ENCODE data around the gene ABHD17A.

The ABHD17A gene

GRCh38 chr19:1853295-1854038, 31.8 kb downstream of the ABHD17A start:
- peak; percentile 65 for DNase-seq (ENCODE audit: low read depth, low spot score)

GRCh38 chr19:1852581-1853128, 32.6 kb downstream of the ABHD17A start:
- no peak for DNase-seq (ENCODE audit: low read depth, low spot score)

GRCh38 chr19:1851654-1852580, 33.4 kb downstream of the ABHD17A start:
- DNase-seq (ENCODE audit: low read depth, low spot score) = no peak

- no peak for DNase-seq (ENCODE audit: low read depth, low spot score)
Observed at GRCh38 chr19:1850809-1851653, 34.3 kb downstream of the ABHD17A start.

GRCh38 chr19:1849886-1850398, 35.4 kb downstream of the ABHD17A start:
- DNase-seq (ENCODE audit: low read depth, low spot score) = no peak

GRCh38 chr19:1849132-1849474, 36.2 kb downstream of the ABHD17A start:
- DNase-seq (ENCODE audit: low read depth, low spot score) = no peak

- peak; percentile 96 for DNase-seq (ENCODE audit: low read depth, low spot score)
Observed at GRCh38 chr19:1848399-1849131, 36.7 kb downstream of the ABHD17A start, which contains the start of gene REXO1. TSS of gene REXO1 (minus strand) at chr19:1848483. CDS start at chr19:1848358, 125 bp downstream.

- DNase-seq (ENCODE audit: low read depth, low spot score) = no peak
Observed at GRCh38 chr19:1847684-1848398, 37.5 kb downstream of the ABHD17A start.

GRCh38 chr19:1847348-1847683, 38.0 kb downstream of the ABHD17A start:
- no peak for DNase-seq (ENCODE audit: low read depth, low spot score)

GRCh38 chr19:1846517-1847204, 38.6 kb downstream of the ABHD17A start:
- DNase-seq (ENCODE audit: low read depth, low spot score) = no peak

GRCh38 chr19:1845642-1846041, 39.7 kb downstream of the ABHD17A start:
- no peak for DNase-seq (ENCODE audit: low read depth, low spot score)

GRCh38 chr19:1845125-1845515, 40.2 kb downstream of the ABHD17A start:
- no peak for DNase-seq (ENCODE audit: low read depth, low spot score)

GRCh38 chr19:1844513-1845124, 40.7 kb downstream of the ABHD17A start:
- DNase-seq (ENCODE audit: low read depth, low spot score) = no peak

- DNase-seq (ENCODE audit: low read depth, low spot score) = no peak
Observed at GRCh38 chr19:1843646-1844394, 41.5 kb downstream of the ABHD17A start.

- no peak for DNase-seq (ENCODE audit: low read depth, low spot score)
Observed at GRCh38 chr19:1843116-1843515, 42.2 kb downstream of the ABHD17A start.

- DNase-seq (ENCODE audit: low read depth, low spot score) = no peak
Observed at GRCh38 chr19:1841209-1841924, 43.9 kb downstream of the ABHD17A start.

GRCh38 chr19:1840541-1841115, 44.7 kb downstream of the ABHD17A start:
- DNase-seq (ENCODE audit: low read depth, low spot score) = no peak

Data from activated naive CD8-positive, alpha-beta T cell treated with anti-CD3 and anti-CD28 coated beads, Interleukin-2, amount 50 U/mL, for 16 hours (primary cell).